ENCODE data around the gene GNPNAT1. TPM values are rescaled to one million over a fixed set of nuclear protein-coding genes. Genes with fewer than 3 reads are reported as not detected.

The GNPNAT1 gene
- total RNA-seq, 1 experiment from 2014 or later, result 45.2 TPM

- DNase-seq, result no peak
- no peak overlapping the region for H2AFZ ChIP-seq
- no peaks in the 10 kb centered on the region for H3K9me2 ChIP-seq (ENCODE audit: insufficient read depth)
- intact Hi-C loops (cut with micrococcal nuclease; ENCODE audit: unreplicated experiment), result no loop called here
- H3F3A ChIP-seq (ENCODE audit: insufficient read depth, low read depth), result no peaks in the 10 kb centered on the region
- no TSS peak for BruUV-seq (replicated peaks)
- no peaks in the 10 kb centered on the region for H3K27me3 ChIP-seq (ENCODE audit: insufficient read depth, low read depth)
- H3K4me3 ChIP-seq, result no peak overlapping the region
- H4K20me1 ChIP-seq (ENCODE audit: insufficient read depth), result no peaks in the 10 kb centered on the region
- no peak overlapping the region for H3K27ac ChIP-seq
- TF ChIP-seq CTCF (conservative IDR thresholded peaks at IDR 0.05), result no peak
- no peak for TF ChIP-seq EZH2 (IDR thresholded peaks at IDR 0.05; ENCODE audit: low read depth)
- no peak overlapping the region for H3K4me2 ChIP-seq
- no peaks in the 10 kb centered on the region for H3K4me1 ChIP-seq (replicated peaks; ENCODE audit: insufficient read depth)
- POLR2A ChIA-PET (ENCODE audit: unreplicated experiment), result no interaction called here
- CTCF ChIA-PET, result interaction anchor here (0.6 kb wide), 1 partner anchor 1592 kb away, joined by 3 read pairs; no protein-coding TSS in a partner anchor
- no peaks in the 10 kb centered on the region for H3K79me2 ChIP-seq (ENCODE audit: low read depth)
- no peaks in the 10 kb centered on the region; the same call in 1 of the 2 replicates for H3K9me3 ChIP-seq (ENCODE audit: insufficient read depth, low read depth)
- H3K36me3 ChIP-seq (ENCODE audit: low read depth), result no peaks in the 10 kb centered on the region
These were observed 35.6 kb downstream of the GNPNAT1 start for GRCh38 chr14:52755607-52756316.

- no peak for DNase-seq
- no peaks in the 10 kb centered on the region; the same call in 1 of the 2 replicates for H3K36me3 ChIP-seq (ENCODE audit: low read depth)
These were observed 42.6 kb downstream of the GNPNAT1 start for GRCh38 chr14:52748647-52749292.

GRCh38 chr14:52741865-52742264, 49.5 kb downstream of the GNPNAT1 start:
- intact Hi-C loops (cut with micrococcal nuclease; ENCODE audit: unreplicated experiment), result no loop called here

More at GRCh38 chr14:52748647-52749292, 42.6 kb downstream of the GNPNAT1 start:
- Histone ChIP-seq H3K79me2 (ENCODE audit: low read depth) (no peaks in the 10 kb centered on the region), H3F3A (ENCODE audit: insufficient read depth, low read depth) (no peaks in the 10 kb centered on the region), H3K4me3 (no peak overlapping the region), H3K9me3 (ENCODE audit: insufficient read depth, low read depth) (no peaks in the 10 kb centered on the region; the same call in 1 of the 2 replicates), H3K27ac (no peak overlapping the region), H2AFZ (no peak overlapping the region), H3K27me3 (ENCODE audit: insufficient read depth, low read depth) (no peaks in the 10 kb centered on the region), H3K9me2 (ENCODE audit: insufficient read depth) (no peaks in the 10 kb centered on the region), H4K20me1 (ENCODE audit: insufficient read depth) (no peaks in the 10 kb centered on the region), H3K4me2 (no peak overlapping the region), H3K4me1 (replicated peaks; ENCODE audit: insufficient read depth) (no peaks in the 10 kb centered on the region)
- ChIA-PET CTCF (no interaction called here), POLR2A (ENCODE audit: unreplicated experiment) (interaction anchor here (0.7 kb wide), 1 partner anchor 159 kb away, joined by 6 read pairs; no protein-coding TSS in a partner anchor)
- intact Hi-C loops (cut with micrococcal nuclease; ENCODE audit: unreplicated experiment), result no loop called here
- no TSS peak for BruUV-seq (replicated peaks)
- TF ChIP-seq CTCF (conservative IDR thresholded peaks at IDR 0.05) (no peak), EZH2 (IDR thresholded peaks at IDR 0.05; ENCODE audit: low read depth) (no peak)

More at GRCh38 chr14:52741865-52742264, 49.5 kb downstream of the GNPNAT1 start:
- ChIA-PET POLR2A (ENCODE audit: unreplicated experiment) (no interaction called here), CTCF (no interaction called here)
- Histone ChIP-seq H3K27me3 (ENCODE audit: insufficient read depth, low read depth) (no peaks in the 10 kb centered on the region), H3K4me2 (no peak overlapping the region), H4K20me1 (ENCODE audit: insufficient read depth) (no peaks in the 10 kb centered on the region), H3K9me2 (ENCODE audit: insufficient read depth) (no peaks in the 10 kb centered on the region), H3K36me3 (ENCODE audit: low read depth) (no peaks in the 10 kb centered on the region), H2AFZ (no peak overlapping the region), H3K4me3 (no peak overlapping the region), H3K9me3 (ENCODE audit: insufficient read depth, low read depth) (no peaks in the 10 kb centered on the region), H3K27ac (no peak overlapping the region), H3F3A (ENCODE audit: insufficient read depth, low read depth) (no peaks in the 10 kb centered on the region), H3K79me2 (ENCODE audit: low read depth) (peaks cover 10% of the 10 kb centered on the region; the same call in 1 of the 2 replicates), H3K4me1 (replicated peaks; ENCODE audit: insufficient read depth) (no peaks in the 10 kb centered on the region)
- no TSS peak for BruUV-seq (replicated peaks)
- DNase-seq, result no peak
- no peak for TF ChIP-seq CTCF (conservative IDR thresholded peaks at IDR 0.05)
- TF ChIP-seq EZH2 (IDR thresholded peaks at IDR 0.05; ENCODE audit: low read depth), result no peak

All from PC-9 (cell line).